AG04450 (cell line): Measurements from ENCODE around the gene POU6F1. TPM values are rescaled to one million over a fixed set of nuclear protein-coding genes. Genes with fewer than 3 reads are reported as not detected.
A peak's percentile ranks its signal among the peaks of the same experiment; 100 is the strongest.

Source experiments
- CTCF ChIA-PET: fragments of 300-600, 350-600 bp; formaldehyde crosslinking; extraction: SDS; loops from one replicate; lab custom pipeline; 2022; ENCODE audit warnings: antibody characterized with exemption, inconsistent platforms; lab: Charles Lee
- POLR2A ChIA-PET: fragments of 350-600 bp; formaldehyde crosslinking; extraction: SDS; loops from one replicate; lab custom pipeline; 2021; ENCODE audit warnings: antibody characterized with exemption, inconsistent platforms; lab: Yijun Ruan, JAX
- DNase-seq: peaks from one replicate; pipeline ENCODE4 v3.0.0-alpha.2; 2011; ENCODE audit warnings: low read depth, low spot score
- H3K27ac ChIP-seq: one replicate; pipeline ENCODE4 v1.5.1; 2012; ENCODE audit warnings: low read depth, low read length, control low read depth
- H3K27me3 ChIP-seq: one replicate; pipeline ENCODE4 v1.6.0; 2012; ENCODE audit warnings: low read length; ENCODE audit not compliant: control insufficient read depth, insufficient read depth
- H3K4me3 ChIP-seq: 2 replicates; pipeline ENCODE4 v1.5.1; 2011; ENCODE audit warnings: mild to moderate bottlenecking, low read depth, low read length, control low read depth
- H3K9me3 ChIP-seq: 2 replicates; pipeline ENCODE4 v1.5.1; 2012; ENCODE audit warnings: low read length; ENCODE audit not compliant: control insufficient read depth, insufficient read depth
- polyA plus RNA-seq: library from polyadenylated mRNA; depleted of rRNA; stranded (reverse); fragments of >200 nt; gene quantifications from 2 replicates; pipeline ENCODE4 v1.2.3, GENCODE V29; 2011
- TF ChIP-seq, protein P1 (sequence below): IDR thresholded peaks from 2 replicates; pipeline ENCODE4 v1.5.1; 2011; ENCODE audit warnings: low read depth, low read length, control low read depth, inconsistent platforms

The POU6F1 gene
- polyA plus RNA-seq, 1 experiment: 3.1 TPM

DNA sequence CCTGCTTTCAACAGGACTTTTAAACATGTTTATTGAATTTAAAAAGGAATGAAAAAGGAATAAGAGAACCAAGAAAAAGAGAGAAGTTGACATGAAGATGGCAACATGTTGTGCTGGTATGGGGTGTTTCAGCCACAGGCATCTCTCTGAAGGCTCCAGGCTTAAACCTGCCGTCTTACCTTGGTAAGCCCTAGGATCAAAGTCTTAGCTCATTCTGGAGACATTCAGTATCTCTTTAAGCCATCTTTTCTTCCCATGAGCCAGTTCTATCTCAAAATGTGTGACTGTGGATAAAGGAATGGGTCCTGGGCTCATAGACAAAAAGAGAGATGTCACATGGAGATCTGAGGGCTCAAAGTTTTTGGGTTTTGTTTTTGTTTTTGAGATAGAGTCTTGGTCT lies 43.4 kb downstream of the POU6F1 start:
- no peaks in the 10 kb centered on the region for H3K9me3 ChIP-seq
- no peak overlapping the region for H3K27ac ChIP-seq
- no peak overlapping the region for H3K4me3 ChIP-seq
- POLR2A ChIA-PET: no interaction called here
- CTCF ChIA-PET: no interaction called here
- DNase-seq: no peak
- TF ChIP-seq, protein P1, sequence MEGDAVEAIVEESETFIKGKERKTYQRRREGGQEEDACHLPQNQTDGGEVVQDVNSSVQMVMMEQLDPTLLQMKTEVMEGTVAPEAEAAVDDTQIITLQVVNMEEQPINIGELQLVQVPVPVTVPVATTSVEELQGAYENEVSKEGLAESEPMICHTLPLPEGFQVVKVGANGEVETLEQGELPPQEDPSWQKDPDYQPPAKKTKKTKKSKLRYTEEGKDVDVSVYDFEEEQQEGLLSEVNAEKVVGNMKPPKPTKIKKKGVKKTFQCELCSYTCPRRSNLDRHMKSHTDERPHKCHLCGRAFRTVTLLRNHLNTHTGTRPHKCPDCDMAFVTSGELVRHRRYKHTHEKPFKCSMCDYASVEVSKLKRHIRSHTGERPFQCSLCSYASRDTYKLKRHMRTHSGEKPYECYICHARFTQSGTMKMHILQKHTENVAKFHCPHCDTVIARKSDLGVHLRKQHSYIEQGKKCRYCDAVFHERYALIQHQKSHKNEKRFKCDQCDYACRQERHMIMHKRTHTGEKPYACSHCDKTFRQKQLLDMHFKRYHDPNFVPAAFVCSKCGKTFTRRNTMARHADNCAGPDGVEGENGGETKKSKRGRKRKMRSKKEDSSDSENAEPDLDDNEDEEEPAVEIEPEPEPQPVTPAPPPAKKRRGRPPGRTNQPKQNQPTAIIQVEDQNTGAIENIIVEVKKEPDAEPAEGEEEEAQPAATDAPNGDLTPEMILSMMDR: no peak
- H3K27me3 ChIP-seq: no peaks in the 10 kb centered on the region

DNA sequence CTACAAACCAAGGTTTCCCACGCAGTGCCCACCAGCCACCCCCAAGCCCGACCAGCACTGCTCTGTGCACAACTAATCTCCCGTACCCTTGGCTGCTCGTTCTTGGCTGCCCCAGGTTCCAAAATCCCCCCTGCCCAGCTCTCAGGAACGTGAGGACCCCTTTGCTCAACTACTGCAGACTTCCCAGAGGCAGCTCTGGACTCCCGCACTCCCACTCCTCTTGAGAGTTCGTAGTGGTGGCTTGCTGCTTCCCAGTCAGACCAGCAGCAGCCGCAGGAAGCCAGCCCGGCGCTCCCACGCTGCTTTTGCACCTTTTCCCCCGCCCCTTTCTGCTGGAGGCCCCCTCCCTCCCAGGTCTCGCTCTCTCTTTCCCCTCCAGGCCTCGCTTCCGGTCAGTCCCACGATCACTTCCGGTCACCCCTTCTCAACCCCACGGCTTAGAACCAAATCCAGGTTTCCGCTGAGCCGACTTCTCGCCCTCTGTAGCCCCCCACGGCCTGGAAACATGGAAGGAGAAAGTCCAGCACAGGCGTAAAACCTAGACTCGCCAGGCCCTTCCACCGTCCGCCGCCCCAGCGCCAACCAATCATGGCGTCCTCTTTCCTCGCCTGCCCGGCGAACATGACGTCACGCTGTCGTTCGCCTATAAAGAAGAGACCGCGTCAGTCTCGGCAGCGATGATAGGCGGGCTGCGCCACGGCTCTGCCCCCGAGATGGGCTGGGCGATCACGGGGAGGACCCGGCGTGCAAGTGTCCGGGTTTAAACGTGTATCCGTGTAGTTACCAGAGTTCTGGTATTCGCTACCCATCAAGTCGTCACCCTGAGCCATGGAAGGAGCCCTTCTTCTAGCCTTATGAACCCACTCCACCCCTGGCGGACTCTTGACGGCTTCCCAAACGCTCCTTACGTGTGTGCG lies 45.1 kb downstream of the POU6F1 start, which contains the start of gene TFCP2:
TSS of gene TFCP2 (minus strand) at position 621 of the 917 bp plus-strand sequence. CDS start 713 bp downstream, outside the sequence.
- CTCF ChIA-PET: interaction anchor here (1.5 kb wide), 1 partner anchor 168 kb away, joined by 4 read pairs; no protein-coding TSS in a partner anchor
- Histone ChIP-seq H3K27ac (peak within 1 kb of the TSS; percentile 100), H3K9me3 (no peaks in the 10 kb centered on the region), H3K4me3 (peak within 1 kb of the TSS; percentile 95), H3K27me3 (no peaks in the 10 kb centered on the region)
- POLR2A ChIA-PET: interaction anchor here (0.6 to 1.7 kb wide), 3 partner anchors 66 to 90 kb away, joined by 5 to 9 read pairs (median 6); partner anchors contain the start of genes CSRNP2 and DAZAP2
- TF ChIP-seq, protein P1: no peak
- DNase-seq: peak; percentile 93

DNA sequence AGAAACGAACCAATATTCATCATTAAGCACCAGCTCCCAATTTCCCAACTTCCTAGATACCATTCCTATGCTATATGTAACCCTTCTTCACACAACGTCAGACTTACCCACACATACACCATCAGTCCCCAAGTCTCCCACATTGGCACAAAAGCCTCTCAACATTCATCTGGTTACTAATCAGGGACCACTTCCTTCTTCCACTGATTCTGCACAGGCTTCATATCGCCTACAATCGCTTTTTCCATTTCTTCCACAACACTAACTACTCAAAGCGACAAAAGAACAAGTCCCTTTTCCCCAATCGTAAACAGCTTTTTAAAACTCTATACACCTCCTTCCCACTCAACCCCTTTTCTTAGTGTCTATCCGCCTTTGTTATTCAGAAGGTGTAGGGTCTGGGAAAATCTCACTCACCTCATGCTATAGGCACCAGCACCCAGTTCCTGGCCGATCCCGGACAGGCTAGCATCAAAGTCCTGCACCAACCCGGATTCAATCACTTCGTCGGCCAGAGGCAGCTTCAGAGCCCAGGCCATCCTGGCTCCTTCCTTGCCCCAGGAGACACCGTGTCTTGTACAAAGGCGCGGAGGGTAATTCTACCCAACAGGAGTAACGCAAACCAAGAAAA lies 45.9 kb downstream of the POU6F1 start:
- DNase-seq: no peak
- Histone ChIP-seq H3K27me3 (no peaks in the 10 kb centered on the region), H3K27ac (peak overlapping the region; percentile 100), H3K9me3 (no peaks in the 10 kb centered on the region), H3K4me3 (peak overlapping the region; percentile 95)
- CTCF ChIA-PET: interaction anchor here (0.8 to 1.5 kb wide), 2 partner anchors 139 to 169 kb away, joined by 3 to 4 read pairs; no protein-coding TSS in a partner anchor
- POLR2A ChIA-PET: interaction anchor here (1.4 to 1.7 kb wide), 2 partner anchors 67 to 89 kb away, joined by 6 to 9 read pairs; partner anchors contain the start of genes CSRNP2 and DAZAP2
- TF ChIP-seq, protein P1: no peak

DNA sequence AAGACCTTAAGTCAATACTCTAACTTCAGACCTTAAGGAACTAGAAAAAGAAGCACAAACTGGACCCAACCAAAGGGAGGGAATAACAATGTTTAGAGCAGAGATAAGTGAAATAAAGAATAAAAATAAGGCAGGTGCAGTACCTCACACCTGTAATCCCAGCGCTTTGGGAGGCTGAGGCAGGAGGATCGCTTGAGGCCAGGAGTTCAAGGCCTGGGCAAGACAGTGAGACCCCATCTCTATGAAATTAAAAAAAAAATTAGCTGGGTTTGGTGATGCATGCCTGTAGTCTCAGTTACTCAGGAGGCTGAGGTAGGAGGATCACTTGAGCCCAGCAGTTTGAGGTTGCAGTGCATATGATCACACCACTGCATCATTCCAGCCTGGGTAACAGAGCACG lies 54.1 kb downstream of the POU6F1 start:
- no peaks in the 10 kb centered on the region for H3K27me3 ChIP-seq
- TF ChIP-seq, protein P1: no peak
- H3K27ac ChIP-seq: no peak overlapping the region
- POLR2A ChIA-PET: interaction anchor here (0.6 kb wide), 1 partner anchor 66 kb away, joined by 4 read pairs; no protein-coding TSS in a partner anchor
- no peak overlapping the region for H3K4me3 ChIP-seq
- DNase-seq: no peak
- no peaks in the 10 kb centered on the region; the same call in 1 of the 2 replicates for H3K9me3 ChIP-seq
- CTCF ChIA-PET: no interaction called here
